HG03095 (cell line): ENCODE data around the gene ARHGAP8.
"Not testable (repeated sequence)": the region's sequence is repeated elsewhere in the genome, so short reads cannot be mapped to it uniquely, and the experiment has no call there.

Experiments used
- ATAC-seq: cut with Tn5 transposase; IDR thresholded peaks from one replicate; pipeline ENCODE4 v1.9.1; 2021; ENCODE audit warnings: moderate library complexity; ENCODE audit not compliant: unreplicated experiment

ARHGAP8 gene

DNA sequence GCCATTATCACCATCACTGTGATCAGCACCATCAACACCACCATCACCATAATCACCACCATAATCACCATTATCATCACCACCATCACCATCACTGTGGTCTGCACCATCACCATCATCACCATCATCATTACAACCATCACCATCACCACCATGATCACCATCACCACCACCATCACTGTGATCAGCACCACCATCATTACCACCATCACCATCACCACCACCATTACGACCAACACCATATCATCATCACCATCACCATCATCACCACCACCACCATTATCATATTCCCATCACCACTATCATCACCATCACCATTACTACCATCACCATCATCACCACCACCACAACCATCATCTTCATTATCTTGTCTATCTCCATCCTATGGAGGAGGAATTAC is 132.2 kb downstream of the ARHGAP8 start:
- ATAC-seq, result no peak

DNA sequence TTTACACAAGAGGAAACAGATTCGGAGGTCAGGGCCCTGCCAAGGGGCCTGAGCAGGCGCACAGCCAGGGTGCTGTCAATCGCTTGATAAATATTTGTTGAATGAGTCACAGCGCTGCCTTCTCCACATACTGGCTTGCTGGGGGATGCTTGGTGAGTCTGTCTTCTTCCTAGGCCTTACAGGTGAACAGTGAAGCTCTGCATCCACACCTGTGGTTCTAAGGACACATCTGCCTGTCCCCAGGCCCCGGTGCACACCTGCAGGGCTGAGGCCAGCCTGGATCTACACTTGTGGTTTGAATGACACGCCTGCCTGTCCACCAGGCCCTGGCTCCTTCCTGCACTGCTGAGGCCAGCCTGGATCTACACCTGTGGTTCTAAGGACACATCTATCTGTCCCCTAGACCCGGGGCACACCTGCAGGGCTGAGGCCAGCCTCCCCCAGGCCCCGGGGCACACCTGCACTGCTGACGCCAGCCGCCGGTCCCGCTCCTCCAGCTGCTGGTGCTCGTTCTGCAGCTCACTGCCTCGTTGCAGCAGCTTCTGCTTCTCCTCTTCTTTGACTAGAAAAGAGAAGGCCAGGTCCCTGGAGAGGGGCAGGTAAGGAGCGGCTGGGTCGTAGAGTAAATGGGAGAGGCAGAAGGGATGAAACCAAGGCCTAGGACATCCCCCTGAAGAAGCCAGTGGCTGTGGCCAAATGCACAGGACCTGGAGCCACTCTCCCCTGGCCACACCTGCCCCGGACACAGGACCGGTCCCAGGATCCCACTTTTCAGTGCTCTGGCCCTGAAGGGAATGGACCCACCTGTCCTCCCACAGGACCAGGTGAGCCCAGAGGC is 132.8 kb downstream of the ARHGAP8 start:
- ATAC-seq, result no peak

DNA sequence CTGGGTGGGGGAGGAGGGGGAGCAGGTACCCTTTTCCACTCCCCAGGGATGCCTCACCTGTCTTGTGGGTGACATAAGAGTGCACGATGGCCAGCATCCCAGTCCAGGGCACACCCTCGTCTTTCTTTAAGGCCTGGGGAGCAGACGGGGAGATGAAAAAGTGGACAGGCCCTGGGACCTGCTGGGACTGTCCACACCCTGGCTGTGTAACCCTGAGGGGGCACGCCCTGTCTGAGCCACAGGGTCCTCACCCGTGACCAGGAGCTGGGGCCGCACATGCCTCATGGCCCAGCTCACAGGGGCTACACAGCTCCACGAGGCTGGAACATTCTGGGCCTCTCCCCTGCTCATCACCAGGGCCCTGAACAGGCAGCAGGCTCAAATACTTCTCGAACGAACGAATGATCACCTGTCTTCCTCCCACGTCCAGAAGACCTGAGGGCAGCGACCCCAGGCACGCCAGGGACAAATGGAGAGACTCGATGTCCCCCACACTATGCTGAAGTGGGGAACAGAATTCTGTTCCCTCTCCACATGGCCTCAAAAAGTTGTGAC is 133.5 kb downstream of the ARHGAP8 start:
- no peak for ATAC-seq

DNA sequence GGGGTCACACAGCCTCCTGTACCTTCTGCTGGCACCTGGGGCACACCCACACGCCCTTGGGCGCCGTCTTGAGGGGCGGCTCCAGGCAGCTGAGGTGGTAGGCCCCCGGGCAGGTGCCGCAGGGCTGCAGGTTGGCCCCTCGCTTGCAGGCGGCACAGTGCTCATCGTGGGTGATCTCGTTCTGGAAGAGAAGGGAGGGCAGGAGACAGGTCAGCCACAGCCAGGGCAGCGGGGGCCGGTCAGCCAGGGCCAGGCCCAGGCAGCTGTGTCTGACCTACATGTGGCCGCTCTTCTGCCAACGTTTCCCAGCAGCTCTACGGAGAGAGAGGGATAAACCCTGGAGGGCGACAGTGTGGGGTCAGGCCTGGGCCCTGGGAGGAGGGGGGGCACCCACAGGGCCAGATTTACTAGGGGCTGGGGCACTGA is 135.6 kb downstream of the ARHGAP8 start:
- ATAC-seq, result no peak

DNA sequence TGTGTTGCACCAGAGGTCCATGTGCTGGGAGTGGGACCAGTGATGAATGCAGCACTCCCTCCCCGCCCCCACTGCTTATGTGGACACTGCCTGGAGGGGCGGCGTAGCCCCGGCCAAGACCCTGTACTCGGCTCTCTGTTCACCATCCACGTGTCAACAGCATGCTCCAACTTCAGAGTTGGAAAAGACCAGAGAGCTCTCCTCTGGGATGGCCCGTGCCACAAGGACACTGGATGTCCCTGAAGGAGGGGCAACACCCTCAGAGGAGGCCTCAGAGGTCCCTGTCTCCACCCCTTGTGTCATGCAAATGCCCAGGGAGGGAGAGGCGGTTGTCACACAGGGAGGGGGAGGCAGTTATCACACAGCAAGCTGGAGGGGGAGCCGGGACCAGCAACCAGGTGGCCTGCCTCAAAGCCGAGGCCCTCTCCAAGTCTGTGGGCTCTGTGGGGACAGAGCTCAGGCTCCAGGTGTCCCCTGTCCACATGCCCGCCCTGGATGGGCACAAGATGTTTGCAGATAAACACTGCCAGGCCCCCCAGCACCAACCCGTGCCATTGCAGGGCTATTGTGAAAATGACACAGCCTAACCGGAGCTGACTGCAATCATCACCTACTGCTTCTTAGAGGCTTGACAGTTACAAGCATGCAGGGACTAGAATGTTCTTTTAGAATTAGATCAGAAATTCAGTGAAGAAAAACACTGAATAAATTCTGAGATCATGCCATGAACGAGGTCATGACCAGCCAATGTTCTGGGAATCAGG is 136.3 kb downstream of the ARHGAP8 start:
- ATAC-seq, result no peak

DNA sequence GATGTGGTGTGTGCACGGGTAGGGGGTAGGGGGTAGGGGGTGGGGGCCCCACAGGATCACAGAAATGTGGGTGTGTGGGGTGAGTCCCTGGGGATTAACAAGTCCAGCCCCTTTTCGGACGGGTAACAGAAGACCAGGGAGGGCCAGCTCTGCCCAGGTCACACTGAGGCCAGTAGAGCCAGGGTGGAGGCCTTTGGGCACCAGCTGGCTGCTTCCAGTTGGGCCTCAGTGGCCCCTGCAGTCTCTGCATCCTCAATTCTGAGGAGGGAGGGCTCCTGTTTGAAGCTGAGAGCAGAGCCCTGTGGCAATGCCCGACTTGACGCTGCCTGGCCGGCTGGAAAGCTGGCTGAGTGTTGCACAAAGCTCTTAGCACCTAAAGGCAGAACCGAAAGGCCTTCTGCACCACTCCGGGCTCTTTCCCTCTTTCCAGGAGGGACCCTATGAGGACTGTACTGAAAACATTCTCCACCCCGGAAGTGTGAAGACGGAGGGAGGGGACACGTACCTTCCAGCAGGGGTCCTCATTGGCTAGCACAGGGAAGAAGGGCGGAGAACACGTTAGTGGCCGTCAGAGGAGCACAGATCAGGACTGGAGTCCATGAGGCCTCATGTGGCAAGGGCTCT is 137.0 kb downstream of the ARHGAP8 start:
- ATAC-seq, result no peak

DNA sequence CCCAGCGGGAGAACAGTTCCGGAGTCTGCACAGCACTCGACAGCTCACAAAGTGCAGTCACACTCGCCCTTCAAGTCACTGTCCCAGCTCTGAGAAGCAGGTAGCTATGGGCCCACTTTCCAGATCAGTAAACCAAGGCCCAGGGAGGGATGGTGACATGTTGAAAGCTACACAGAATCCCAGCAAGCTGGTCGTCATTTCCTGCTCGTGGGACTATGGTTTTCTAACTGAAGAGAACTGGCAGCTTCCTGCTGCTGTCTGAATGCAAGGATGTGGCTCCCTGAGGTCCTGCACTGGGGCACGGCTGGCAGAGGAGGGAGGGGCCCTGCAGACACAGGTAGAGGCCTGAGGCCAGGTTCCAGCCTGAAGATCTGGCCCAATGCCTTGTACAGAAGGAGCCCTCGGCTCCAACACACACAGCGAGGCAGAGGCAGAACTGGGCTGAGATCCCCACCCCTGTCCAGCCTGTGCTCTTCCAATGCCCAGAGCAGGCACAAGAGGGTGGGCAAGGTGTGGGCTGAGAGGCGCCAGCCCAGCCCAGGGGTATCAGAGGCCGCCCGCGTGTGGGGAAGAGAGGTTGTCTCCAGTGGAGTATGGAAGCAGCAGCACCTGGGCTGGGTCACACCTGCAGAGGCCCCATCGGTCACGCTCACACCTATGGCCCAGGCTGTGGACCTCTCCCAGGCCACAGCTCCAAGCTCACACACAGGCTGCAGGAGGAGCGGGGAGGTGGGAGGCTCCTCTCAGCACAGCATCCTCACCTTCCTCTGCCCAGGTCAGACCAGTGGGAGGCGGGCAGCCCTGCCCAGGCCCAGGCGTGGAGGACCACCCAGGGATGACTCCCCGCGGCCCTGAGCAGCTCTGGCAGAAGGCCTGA is 138.3 kb downstream of the ARHGAP8 start:
- no peak for ATAC-seq

DNA sequence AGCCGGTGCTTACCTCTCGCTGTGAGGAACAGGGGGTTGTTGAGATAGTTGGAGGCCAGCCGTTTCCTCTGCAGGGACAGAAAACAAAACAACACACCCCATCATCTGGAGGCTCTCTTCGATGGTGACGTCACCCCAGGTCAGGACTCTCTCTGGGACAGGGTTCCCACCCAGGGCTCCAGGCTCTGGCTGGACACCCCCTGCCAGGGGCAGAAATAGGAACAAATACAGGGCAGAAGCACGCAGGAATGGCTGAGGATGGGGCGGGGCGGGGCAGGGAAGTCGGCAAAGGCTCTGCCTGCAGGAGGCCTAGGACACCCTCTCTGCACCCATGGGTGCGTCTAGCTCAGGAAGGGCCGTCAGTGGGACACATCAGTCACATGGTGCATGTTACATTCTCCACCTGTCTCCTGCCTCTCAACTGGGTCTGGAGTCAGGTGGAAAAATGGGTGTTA is 138.9 kb downstream of the ARHGAP8 start:
- ATAC-seq, result no peak

DNA sequence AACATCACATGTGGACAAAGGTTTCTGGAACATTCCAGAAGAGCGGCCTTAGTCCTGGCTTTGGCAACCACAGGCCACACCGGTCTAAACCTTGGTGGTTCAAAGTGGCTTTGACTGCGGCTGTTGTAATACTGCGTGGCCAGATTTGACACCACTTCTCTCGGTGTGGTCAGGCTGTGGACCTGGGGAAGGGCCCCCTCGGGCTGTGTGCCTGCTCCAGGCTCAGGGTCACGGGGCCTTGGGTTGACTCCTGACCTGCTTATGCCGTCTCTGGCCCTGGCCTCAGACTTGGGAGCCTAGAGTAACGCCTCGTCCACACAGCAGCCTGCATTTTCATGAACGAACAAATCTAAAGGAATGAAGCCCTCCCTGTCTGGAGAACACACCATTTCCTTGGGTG is 139.4 kb downstream of the ARHGAP8 start:
- no peak for ATAC-seq

DNA sequence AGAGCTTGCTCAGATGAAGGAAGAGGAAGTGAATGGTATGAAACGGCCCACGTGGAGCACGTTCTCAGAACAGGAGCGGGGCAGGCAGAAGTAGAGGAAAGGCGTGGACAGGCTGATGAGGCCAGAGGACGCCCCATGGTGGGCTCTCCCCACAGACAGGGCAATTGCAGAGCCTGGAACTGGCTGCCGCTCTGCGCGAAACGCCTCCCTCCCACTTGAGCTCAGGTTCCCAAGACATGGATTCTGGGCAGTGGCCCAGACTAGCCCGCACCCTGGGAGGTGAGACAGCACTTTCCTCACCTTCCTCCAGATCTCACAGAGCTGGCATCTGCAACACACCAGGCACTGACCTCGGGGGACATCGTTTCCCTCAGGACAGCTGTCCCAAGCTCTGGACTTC is 139.9 kb downstream of the ARHGAP8 start:
- ATAC-seq, result no peak

DNA sequence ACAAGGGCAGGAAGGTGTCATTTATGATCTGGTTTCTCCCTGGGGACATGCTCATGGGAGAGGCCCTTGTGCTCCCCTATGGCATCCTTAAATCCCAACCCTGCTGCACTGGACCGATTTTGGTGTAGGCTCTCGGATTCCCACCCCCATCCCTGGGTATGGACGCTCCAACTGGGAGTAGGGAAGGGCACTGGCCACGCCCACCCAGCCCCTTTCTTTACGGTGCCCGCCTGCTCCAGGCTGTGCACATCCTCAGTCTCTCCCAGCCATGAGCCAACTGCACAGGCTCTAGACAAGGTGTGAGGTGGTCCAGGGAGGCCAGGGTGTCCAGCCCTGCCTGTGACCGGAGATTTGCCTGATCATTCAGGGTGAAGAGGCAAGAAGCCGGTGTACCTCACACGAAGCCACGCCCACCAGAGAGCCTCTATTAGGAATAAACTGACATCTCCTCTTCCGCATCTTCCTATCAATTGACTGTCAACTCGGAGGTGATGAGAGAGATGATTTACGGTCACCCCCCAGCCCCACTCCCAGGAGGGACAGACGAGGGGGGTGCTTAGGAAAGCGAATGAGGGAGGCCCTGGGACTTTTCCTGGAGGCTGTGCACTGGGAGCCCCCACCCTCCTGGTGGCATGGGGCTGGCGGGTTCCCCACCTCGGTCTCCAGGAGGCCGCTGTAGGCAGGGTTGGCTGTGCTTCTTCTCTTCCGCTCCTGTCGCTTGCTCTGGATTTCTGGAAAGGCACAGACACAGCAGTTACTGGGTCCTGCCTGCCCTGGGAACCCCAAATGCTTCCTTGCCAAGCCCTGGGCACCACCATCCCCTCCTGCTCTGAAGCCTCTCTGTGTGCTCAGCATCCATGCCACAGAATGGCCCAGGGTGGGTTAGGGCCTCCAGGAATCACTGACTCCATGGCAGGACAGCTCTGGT is 140.7 kb downstream of the ARHGAP8 start:
- ATAC-seq, result no peak

DNA sequence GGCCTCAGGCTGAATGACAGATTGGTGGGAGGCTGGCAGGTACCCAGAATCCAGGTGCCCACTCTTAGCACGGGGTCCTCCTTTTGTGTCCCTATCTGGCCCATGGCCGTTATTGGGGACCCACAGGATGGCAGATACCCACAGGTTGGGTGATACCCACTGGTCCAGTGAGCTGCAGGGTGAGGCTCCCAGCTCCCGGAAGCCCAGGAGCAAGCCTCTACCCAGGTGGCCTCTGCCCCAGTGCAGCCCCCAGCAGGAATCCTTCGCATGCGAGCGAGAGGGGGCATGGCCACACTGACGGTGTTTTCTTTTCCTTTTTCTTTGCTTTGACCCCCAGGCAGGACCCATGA is 141.3 kb downstream of the ARHGAP8 start:
- ATAC-seq, result no peak

DNA sequence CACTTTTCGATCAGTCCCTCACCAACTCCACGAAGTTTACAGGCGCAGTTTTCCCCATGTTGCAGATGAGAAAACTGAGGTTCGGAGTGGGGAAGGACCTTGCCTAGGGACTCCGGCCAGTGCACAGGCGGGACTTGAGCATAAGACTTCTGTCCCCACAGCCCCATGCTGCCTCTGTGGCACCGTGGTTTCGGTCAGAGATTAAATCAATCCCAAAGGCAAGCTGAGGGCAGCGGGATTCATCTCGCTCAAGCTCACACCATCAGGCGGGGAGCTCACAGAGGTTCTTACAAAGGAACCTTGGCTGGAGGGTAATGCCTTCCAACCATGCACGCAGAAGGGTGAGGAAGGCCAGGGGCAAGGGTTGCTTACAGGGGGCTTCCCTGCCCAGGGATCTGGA is 141.9 kb downstream of the ARHGAP8 start:
- ATAC-seq, result no peak

DNA sequence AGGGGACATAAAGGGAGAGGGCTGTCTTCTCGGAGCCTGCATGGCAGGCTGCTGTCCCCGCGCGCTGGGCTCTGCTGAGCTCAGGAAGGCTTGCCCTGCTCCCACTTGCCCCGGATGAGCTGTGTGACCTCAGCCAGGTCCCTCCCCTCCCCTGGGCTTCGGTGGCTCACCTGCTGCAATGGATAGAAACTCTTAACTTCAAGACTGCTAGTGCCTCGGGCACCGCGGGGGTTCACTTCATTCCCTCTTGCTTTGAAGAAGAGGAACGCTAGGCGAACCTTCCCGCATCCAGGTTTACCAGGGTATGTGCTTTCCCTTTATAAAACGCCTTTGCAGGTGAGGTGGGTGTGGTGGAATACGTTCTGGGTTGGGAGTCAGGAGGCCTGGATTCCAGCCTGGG is 142.4 kb downstream of the ARHGAP8 start:
- no peak for ATAC-seq

DNA sequence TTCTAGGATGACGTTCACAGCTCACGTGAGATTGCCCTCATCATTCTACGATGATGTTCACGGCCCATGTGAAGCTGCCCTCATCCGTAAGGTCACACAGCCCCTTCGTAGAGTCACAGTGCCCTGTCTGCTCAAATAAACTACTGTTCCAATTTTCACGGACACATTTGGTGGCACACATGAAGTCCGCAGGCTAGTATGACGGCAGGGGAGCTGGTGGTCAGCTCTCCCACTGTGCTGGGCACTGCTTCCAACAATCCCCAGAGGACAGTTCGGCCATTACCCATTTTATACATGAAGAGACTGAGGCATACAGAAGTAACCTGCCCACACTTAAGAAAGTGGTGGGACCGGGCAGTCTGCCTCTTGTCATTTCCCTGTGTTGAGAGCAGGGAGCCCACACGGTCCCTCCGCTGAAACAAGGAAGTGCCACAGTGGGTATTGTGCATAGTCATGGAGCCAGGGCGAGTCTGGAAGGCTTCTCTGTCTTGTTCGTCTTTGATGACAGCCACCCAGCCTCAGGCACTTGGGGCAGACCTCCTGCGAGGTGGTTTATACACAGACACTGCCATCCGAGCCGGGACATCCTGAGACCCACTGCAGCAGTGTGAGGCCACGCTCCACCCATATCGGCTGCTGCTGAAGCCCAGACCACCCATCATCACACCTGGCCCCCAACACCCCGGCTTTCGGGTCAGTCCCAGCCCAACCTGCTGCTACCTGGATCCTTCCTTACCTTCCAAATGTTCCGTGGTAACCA is 143.1 kb downstream of the ARHGAP8 start:
- ATAC-seq, result no peak

DNA sequence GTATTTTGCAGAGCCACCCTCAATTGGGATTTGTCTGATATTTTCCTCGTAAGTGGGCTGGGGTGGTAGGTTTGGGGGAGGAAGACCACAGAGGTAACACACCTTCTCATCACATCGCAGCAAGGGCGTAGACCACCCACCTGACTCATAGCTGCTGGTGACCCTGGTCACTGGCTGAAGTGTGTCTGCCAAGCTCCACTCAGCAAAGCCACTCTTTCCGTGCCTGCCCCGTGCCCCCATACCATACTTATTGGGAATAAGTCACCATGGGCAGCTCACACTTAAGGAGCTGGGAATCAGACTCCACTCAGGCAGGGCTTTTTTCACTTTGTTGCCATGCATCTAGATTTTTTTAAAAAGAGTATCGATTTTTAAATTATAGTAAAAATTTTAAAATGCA is 145.9 kb downstream of the ARHGAP8 start:
- ATAC-seq, result no peak

DNA sequence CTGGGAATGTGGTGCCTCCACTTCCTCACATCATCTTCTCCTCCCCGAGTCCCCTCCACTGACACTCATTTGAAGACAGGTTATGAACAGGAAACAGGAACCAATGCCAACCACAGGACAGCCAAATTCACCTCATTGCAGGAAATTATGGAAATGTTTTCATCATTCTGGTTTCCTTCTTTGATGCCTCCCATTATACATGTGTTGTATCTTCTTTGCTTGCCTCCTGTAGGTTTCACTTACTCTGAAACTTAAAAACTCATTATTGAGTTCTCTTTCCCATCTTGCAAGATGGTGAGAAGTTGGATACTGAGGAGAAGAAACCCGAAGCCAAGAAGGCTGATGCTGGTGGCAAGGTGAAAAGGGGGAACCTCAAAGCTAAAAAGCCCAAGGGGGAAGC is 148.9 kb downstream of the ARHGAP8 start:
- no peak for ATAC-seq

DNA sequence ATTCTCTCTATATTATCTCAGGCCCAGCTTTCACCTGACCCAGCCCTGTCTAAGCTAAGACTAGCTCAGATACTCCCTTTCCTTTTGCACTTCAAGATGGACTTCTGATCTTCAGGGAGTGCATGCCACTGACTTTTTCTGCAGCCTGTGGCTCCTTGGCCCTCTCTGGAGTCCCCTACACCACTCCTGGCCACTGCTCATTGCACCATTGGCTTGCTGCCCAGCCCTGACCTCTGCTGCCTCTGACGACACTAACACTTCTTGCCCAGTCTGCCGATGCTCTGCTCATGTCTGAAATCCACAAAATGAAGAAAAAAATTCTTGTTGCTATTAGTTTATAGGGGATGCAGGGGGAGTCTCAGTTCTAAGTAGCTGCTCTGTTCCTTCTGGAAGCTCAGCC is 150.8 kb downstream of the ARHGAP8 start:
- not testable (repeated sequence) for ATAC-seq
